GM15510 (cell line): ENCODE measurements around the gene TP53AIP1.

ENCODE experiments used
- POLR2A ChIP-seq: IDR thresholded peaks from 3 replicates; pipeline ENCODE4 v1.6.1; 2011; ENCODE audit warnings: borderline replicate concordance; ENCODE audit not compliant: insufficient read length; ENCODE audit errors: extremely low read depth

Gene TP53AIP1

DNA sequence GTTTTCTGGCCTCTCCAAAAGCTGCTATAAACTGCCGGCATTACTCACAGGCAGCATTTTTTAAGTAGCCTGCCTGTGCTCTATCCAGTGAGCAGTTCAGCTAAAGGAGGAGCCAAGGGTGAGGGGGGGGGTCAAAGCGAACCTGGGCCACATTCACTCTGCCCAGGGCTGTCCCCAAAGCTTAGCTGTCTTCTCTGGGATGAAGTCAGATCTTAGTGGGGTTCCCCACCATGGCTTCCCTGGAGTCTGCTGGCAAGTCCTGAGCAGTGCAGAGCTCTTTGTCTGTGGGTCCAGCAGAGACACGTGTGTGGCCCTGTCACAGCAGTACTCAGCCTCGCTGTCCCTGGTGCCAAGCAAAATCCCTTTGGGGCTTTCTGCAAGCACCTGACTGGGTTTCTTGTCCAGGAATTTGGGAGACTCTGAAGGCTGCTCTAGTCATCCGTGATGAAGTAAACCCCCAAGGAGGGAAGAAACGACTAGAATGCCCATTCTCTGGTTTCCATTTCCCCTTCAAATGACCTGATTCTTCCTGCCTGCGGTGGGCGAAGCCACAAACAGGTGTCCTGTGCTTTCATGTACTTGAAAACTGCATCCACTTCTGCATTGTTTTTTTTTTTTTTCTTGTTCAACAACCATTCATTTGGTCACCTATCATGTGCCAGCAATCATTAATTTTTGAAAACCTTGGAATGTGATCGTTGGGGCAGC lies 48.9 kb downstream of the TP53AIP1 start:
- no peak for TF ChIP-seq POLR2A

DNA sequence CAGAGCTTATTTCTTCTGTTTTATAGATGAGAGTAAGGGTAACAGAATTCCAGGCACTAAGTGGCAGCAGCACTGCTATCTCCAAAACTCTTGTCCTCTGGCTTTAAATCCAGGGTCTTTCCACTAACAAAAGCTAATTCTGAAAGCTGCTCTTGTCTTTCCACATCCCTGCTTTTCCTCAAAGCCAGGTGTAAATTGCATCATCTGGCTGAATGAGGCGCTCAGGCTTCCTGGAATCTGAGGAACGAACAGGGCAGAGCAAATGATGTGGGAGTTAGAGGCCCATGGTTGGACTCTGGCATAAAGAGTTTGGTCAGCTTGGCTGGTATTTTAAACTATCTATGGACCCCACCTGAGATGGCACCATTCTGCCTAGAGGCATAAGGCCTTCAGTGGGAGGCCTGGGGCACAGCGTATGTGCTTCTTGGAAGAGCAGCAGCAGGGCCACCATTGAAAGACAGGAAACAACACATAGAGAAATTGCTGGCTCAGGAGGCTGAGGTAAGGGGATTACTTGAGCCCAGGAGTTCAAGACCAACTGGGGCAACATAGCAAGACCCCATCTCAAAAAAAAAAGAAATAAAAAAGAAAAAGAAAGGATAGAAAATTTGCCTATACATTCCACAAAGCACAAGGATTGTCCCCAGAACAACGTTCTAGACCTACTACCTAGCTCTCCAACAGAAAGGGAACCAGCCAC lies 49.7 kb downstream of the TP53AIP1 start:
- TF ChIP-seq POLR2A: no peak

DNA sequence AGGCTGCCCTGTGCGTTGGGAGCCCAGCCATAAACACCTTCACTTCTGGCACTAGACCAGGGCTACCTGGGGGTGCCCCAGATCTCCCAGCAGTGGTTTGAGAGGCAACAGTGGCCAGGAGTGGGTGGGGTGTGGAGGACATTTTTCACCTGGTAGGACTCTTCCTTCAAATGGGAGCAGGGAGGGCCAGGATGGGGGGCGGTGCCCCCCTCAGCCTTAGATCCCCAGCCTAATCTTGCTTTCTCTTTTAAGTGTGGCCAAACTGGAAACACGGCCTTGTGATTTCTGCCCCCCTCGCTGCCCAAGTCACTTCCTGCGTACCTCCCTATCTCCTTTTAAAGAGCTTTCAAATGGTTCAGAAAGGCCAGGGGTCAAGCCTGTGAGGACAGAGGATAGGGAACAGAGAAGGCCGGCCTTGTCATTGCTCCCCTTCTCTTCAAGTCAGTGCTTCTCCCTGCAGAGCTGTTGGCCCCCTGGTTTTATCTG lies 50.7 kb downstream of the TP53AIP1 start:
- TF ChIP-seq POLR2A: no peak

GRCh38 chr11:128890543-128891368 lies 51.9 kb downstream of the TP53AIP1 start, which contains the start of gene KCNJ5:
TSS of gene KCNJ5 (plus strand) at chr11:128891356. CDS start at chr11:128911274, 19,918 bp downstream.
- TF ChIP-seq POLR2A: no peak

DNA sequence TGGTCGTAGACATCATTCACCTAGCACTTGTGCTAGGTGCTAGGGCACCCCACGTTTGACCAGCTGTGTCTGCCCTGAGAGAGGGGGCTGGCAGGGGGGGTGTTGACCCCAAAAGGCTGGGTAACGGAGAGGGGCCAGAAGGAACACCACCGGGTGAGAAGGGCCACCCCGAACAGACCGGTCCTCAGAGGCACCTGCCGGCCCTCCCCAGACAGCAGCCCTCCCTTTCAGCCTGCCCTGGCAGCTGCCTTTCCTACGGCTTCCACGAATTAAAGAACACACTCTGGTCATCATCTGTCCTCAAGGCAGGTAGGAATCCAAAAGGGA lies 52.5 kb downstream of the TP53AIP1 start:
- no peak for TF ChIP-seq POLR2A

DNA sequence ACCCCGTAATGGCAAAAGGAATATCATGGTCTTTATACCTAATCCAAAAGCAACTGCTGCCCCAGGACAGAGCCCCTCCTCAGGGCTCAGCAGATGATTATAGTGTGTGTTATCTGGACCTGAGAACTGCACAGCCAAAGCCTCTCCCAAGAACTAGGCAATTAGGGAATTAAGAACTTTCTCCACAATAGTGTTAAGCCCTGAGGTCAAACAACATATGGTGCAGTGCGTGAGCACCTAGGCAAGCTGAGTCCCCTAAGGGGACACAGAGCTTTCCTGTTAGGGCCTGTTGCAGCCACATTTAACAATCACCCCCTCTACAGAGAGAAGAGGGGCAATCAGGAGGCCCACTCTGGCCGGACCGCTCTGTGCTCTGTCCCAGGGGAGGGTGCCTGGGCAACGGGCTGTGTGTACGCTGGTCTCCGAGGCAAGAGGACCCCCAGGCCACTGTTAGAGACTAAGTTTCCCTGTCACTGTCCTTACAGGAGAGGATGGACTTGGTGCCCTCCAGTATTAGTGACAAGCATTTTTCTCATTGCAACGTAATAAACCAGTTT lies 52.9 kb downstream of the TP53AIP1 start:
- TF ChIP-seq POLR2A: no peak

DNA sequence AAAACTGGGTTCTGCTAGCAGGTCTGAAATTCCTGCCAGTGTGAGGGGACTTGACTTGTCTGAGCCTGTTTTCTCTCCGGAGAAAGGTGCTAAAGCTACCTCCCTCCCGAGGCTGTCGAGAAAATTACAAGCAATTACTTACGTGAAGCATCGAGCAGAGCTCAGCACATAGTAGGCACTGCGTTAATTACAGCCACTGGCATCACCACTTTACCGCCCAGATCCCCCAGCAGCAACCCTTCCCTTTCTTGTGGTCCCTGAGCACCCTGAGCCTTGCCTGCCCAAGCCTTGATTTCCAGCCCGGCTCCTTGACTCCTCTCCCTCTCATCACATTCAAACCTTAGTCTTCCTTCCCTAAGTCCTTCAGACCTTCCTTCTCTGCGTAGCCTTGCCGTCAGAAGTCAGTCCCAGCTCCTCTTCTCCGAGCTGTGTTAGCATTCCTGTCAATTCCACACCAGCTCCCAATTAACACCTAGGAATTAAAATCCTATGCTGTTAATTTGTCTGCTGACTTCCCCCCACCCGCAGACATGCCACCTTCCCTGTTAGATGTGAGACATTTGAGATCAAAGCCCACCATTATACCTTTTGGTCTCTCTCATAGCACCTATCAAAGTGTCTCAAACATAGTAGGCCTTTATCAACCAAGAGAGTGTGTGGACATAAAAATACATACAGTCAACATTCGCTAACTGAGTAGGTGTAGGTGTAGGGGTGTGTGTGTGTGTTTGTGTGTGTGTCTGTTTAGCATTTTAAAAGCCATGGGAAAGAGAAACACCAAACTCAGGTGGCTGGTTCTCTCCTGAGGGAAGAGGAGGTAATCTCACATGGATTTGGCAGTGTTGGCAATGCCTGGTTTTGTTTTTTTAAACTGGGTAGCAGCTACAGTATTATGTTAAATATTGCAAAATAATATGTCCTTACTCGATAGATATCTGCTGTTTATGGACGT lies 54.4 kb downstream of the TP53AIP1 start:
- no peak for TF ChIP-seq POLR2A

- no peak for TF ChIP-seq POLR2A
Measured at GRCh38 chr11:128886406-128887124, 56.1 kb downstream of the TP53AIP1 start.
